HG03521 (cell line): ENCODE measurements around the gene ABCC1.
"Not testable (repeated sequence)": the region's sequence is repeated elsewhere in the genome, so short reads cannot be mapped to it uniquely, and the experiment has no call there.

Source experiments
- ATAC-seq: cut with Tn5 transposase; IDR thresholded peaks from one replicate; pipeline ENCODE4 v1.9.1; 2021; ENCODE audit warnings: mild to moderate bottlenecking, moderate library complexity; ENCODE audit not compliant: unreplicated experiment

ABCC1 gene

GRCh38 chr16:16102738-16103137, 153.3 kb downstream of the ABCC1 start:
- no peak for ATAC-seq

GRCh38 chr16:16104132-16104803, 154.9 kb downstream of the ABCC1 start:
- ATAC-seq, result not testable (repeated sequence)

- ATAC-seq, result not testable (repeated sequence)
Measured at GRCh38 chr16:16104804-16105141, 155.4 kb downstream of the ABCC1 start.

- no peak for ATAC-seq
Measured at GRCh38 chr16:16105646-16106045, 156.2 kb downstream of the ABCC1 start.

- ATAC-seq, result no peak
Measured at GRCh38 chr16:16106466-16106865, 157.1 kb downstream of the ABCC1 start.

GRCh38 chr16:16107839-16108238, 158.4 kb downstream of the ABCC1 start:
- ATAC-seq, result no peak

- ATAC-seq, result no peak
Measured at GRCh38 chr16:16108759-16109158, 159.3 kb downstream of the ABCC1 start.

GRCh38 chr16:16109453-16110110, 160.2 kb downstream of the ABCC1 start:
- ATAC-seq, result no peak

GRCh38 chr16:16110111-16110490, 160.7 kb downstream of the ABCC1 start:
- no peak for ATAC-seq

- no peak for ATAC-seq
Measured at GRCh38 chr16:16111639-16112038, 162.2 kb downstream of the ABCC1 start.

- ATAC-seq, result no peak
Measured at GRCh38 chr16:16112450-16113053, 163.1 kb downstream of the ABCC1 start.

GRCh38 chr16:16113076-16113475, 163.7 kb downstream of the ABCC1 start:
- no peak for ATAC-seq

GRCh38 chr16:16116841-16117240, 167.4 kb downstream of the ABCC1 start:
- ATAC-seq, result no peak

- no peak for ATAC-seq
Measured at GRCh38 chr16:16118337-16118736, 168.9 kb downstream of the ABCC1 start.

GRCh38 chr16:16120044-16120381, 170.6 kb downstream of the ABCC1 start:
- no peak for ATAC-seq

GRCh38 chr16:16120382-16121184, 171.2 kb downstream of the ABCC1 start:
- ATAC-seq, result no peak

- no peak for ATAC-seq
Measured at GRCh38 chr16:16121185-16121727, 171.8 kb downstream of the ABCC1 start.

GRCh38 chr16:16122264-16122663, 172.8 kb downstream of the ABCC1 start:
- ATAC-seq, result no peak

- no peak for ATAC-seq
Measured at GRCh38 chr16:16124438-16124837, 175.0 kb downstream of the ABCC1 start.

GRCh38 chr16:16124974-16125373, 175.6 kb downstream of the ABCC1 start:
- no peak for ATAC-seq

- ATAC-seq, result no peak
Measured at GRCh38 chr16:16126896-16127295, 177.5 kb downstream of the ABCC1 start.
